ENCODE results near the gene SSTR1. TPM values are rescaled to one million over a fixed set of nuclear protein-coding genes. Genes with fewer than 3 reads are reported as not detected.

SSTR1 gene
- total RNA-seq, 1 experiment from 2014 or later, result not detected

- H3K27ac ChIP-seq (ENCODE audit: low read depth, low read length), result no peak overlapping the region
- no peaks in the 10 kb centered on the region for H3K79me2 ChIP-seq (ENCODE audit: insufficient read depth, low read length)
- no peaks in the 10 kb centered on the region for H3K4me1 ChIP-seq (ENCODE audit: control insufficient read depth in 1 of 2, insufficient read depth in 2 of 2, low read length in 2 of 2)
- intact Hi-C loops (cut with micrococcal nuclease), result loop anchor here (1.0 kb wide), 1 partner anchor 30 kb away; no protein-coding TSS in a partner anchor
- TF ChIP-seq FOSL1 (IDR thresholded peaks at IDR 0.05; ENCODE audit: low read depth) (no peak), POLR2AphosphoS5 (IDR thresholded peaks at IDR 0.05; ENCODE audit: low read depth, low read length) (no peak), MAX (IDR thresholded peaks at IDR 0.05) (no peak), RAD21 (IDR thresholded peaks at IDR 0.05; ENCODE audit: low read depth) (no peak), ZNF274 (IDR thresholded peaks at IDR 0.05; ENCODE audit: low read depth, low read length) (no peak), TCF7L2 (IDR thresholded peaks at IDR 0.05; ENCODE audit: borderline replicate concordance, extremely low read depth, insufficient read depth, insufficient read length) (no peak), EZH2 (IDR thresholded peaks at IDR 0.05) (no peak), CBX3 (IDR thresholded peaks at IDR 0.05; ENCODE audit: low read depth) (no peak), ZBTB33 (IDR thresholded peaks at IDR 0.05; ENCODE audit: extremely low read depth, insufficient replicate concordance, low read length) (no peak), ATF3 (IDR thresholded peaks at IDR 0.05) (no peak), YY1 (IDR thresholded peaks at IDR 0.05; ENCODE audit: extremely low read depth, insufficient replicate concordance, low read depth, low read length) (no peak), ELF1 (IDR thresholded peaks at IDR 0.05; ENCODE audit: borderline replicate concordance, low read depth) (no peak), ZFX (IDR thresholded peaks at IDR 0.05) (no peak)
- BruUV-seq (replicated peaks), result no TSS peak
- H4K20me1 ChIP-seq (ENCODE audit: insufficient read depth), result no peaks in the 10 kb centered on the region
- no peak overlapping the region for H3K9ac ChIP-seq (ENCODE audit: low read length)
- no peaks in the 10 kb centered on the region for H3K9me3 ChIP-seq (ENCODE audit: control insufficient read depth in 1 of 2, insufficient read depth in 1 of 2, low read depth in 1 of 2, low read length in 2 of 2)
- ChIA-PET RAD21 (ENCODE audit: low non-redundant PET in 1 of 2, low total read pairs in 2 of 2, uncharacterized antibody in 2 of 2, unreplicated experiment in 2 of 2) (no interaction called here), POLR2A (no interaction called here), CTCF (no interaction called here)
- DNase-seq (ENCODE audit: low read depth, low spot score), result no peak
- H3K9me2 ChIP-seq (ENCODE audit: insufficient read depth), result no peaks in the 10 kb centered on the region
- no peaks in the 10 kb centered on the region for H3K36me3 ChIP-seq (ENCODE audit: control insufficient read depth in 1 of 2, insufficient read depth in 2 of 2, low read length in 2 of 2)
- H3K27me3 ChIP-seq (ENCODE audit: insufficient read depth, low read length), result no peaks in the 10 kb centered on the region
- no peak overlapping the region for H3K4me2 ChIP-seq (ENCODE audit: low read length)
- no peak overlapping the region for H2AFZ ChIP-seq (ENCODE audit: low read depth, low read length, poor library complexity, severe bottlenecking)
- ATAC-seq, result no peak
- H3K4me3 ChIP-seq (replicated peaks in 1 of 2; ENCODE audit: low read depth in 1 of 2, low read length in 2 of 2), result no peak overlapping the region
Observed at GRCh38 chr14:38206689-38207376, 871 bp upstream of the SSTR1 start.

Data from HCT116 (cell line).